ENCODE data around the gene TAF1C. TPM values are rescaled to one million over a fixed set of nuclear protein-coding genes. Genes with fewer than 3 reads are reported as not detected.

Gene TAF1C
- total and polyA plus RNA-seq, 2 of the 8 experiments (the other 6 are each of a cell fraction or from before 2014, with no cell fraction given) = 44.6 to 63.8 TPM

DNA sequence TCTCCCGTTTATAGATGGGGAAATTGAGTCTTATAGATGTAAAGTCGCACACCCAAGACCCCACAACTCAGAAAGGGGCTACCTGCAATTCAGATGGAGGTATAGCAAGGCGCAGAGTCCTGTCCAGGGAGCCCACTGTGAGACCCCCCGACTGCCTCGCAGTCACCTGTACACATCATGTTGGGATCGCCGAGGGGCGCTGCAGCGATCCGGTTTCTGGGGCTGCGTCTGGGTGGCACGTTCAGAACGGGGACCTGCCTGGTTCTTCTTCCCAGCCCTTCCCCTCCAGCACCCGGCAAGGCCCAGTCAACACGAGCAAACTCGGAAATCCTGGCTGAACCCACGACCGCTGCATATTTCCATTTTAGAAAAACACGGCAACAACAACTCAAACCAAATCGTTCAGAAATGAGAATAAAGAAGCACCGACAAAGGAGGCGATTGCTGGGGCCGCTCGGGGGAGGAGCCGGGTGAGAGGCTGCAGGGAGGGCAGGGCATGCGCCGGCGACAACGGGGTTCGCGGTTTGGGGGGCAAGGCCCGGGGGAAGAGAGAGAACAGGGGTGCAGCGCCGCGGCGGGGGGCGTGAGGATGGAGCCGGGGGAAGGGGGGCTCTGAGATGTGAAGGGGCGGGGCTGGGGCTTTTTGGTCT lies 42.5 kb downstream of the TAF1C start (continued):
- TF ChIP-seq, protein P1, sequence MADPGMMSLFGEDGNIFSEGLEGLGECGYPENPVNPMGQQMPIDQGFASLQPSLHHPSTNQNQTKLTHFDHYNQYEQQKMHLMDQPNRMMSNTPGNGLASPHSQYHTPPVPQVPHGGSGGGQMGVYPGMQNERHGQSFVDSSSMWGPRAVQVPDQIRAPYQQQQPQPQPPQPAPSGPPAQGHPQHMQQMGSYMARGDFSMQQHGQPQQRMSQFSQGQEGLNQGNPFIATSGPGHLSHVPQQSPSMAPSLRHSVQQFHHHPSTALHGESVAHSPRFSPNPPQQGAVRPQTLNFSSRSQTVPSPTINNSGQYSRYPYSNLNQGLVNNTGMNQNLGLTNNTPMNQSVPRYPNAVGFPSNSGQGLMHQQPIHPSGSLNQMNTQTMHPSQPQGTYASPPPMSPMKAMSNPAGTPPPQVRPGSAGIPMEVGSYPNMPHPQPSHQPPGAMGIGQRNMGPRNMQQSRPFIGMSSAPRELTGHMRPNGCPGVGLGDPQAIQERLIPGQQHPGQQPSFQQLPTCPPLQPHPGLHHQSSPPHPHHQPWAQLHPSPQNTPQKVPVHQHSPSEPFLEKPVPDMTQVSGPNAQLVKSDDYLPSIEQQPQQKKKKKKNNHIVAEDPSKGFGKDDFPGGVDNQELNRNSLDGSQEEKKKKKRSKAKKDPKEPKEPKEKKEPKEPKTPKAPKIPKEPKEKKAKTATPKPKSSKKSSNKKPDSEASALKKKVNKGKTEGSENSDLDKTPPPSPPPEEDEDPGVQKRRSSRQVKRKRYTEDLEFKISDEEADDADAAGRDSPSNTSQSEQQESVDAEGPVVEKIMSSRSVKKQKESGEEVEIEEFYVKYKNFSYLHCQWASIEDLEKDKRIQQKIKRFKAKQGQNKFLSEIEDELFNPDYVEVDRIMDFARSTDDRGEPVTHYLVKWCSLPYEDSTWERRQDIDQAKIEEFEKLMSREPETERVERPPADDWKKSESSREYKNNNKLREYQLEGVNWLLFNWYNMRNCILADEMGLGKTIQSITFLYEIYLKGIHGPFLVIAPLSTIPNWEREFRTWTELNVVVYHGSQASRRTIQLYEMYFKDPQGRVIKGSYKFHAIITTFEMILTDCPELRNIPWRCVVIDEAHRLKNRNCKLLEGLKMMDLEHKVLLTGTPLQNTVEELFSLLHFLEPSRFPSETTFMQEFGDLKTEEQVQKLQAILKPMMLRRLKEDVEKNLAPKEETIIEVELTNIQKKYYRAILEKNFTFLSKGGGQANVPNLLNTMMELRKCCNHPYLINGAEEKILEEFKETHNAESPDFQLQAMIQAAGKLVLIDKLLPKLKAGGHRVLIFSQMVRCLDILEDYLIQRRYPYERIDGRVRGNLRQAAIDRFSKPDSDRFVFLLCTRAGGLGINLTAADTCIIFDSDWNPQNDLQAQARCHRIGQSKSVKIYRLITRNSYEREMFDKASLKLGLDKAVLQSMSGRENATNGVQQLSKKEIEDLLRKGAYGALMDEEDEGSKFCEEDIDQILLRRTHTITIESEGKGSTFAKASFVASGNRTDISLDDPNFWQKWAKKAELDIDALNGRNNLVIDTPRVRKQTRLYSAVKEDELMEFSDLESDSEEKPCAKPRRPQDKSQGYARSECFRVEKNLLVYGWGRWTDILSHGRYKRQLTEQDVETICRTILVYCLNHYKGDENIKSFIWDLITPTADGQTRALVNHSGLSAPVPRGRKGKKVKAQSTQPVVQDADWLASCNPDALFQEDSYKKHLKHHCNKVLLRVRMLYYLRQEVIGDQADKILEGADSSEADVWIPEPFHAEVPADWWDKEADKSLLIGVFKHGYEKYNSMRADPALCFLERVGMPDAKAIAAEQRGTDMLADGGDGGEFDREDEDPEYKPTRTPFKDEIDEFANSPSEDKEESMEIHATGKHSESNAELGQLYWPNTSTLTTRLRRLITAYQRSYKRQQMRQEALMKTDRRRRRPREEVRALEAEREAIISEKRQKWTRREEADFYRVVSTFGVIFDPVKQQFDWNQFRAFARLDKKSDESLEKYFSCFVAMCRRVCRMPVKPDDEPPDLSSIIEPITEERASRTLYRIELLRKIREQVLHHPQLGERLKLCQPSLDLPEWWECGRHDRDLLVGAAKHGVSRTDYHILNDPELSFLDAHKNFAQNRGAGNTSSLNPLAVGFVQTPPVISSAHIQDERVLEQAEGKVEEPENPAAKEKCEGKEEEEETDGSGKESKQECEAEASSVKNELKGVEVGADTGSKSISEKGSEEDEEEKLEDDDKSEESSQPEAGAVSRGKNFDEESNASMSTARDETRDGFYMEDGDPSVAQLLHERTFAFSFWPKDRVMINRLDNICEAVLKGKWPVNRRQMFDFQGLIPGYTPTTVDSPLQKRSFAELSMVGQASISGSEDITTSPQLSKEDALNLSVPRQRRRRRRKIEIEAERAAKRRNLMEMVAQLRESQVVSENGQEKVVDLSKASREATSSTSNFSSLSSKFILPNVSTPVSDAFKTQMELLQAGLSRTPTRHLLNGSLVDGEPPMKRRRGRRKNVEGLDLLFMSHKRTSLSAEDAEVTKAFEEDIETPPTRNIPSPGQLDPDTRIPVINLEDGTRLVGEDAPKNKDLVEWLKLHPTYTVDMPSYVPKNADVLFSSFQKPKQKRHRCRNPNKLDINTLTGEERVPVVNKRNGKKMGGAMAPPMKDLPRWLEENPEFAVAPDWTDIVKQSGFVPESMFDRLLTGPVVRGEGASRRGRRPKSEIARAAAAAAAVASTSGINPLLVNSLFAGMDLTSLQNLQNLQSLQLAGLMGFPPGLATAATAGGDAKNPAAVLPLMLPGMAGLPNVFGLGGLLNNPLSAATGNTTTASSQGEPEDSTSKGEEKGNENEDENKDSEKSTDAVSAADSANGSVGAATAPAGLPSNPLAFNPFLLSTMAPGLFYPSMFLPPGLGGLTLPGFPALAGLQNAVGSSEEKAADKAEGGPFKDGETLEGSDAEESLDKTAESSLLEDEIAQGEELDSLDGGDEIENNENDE (IDR thresholded peaks at IDR 0.05; ENCODE audit: insufficient replicate concordance, low read length) = no peak
- TF ChIP-seq SUZ12 (IDR thresholded peaks at IDR 0.05; ENCODE audit: low read length) (no peak), SRF (IDR thresholded peaks at IDR 0.05; ENCODE audit: low read depth, low read length) (no peak), RFX5 (IDR thresholded peaks at IDR 0.05; ENCODE audit: borderline replicate concordance, low read depth, low read length) (no peak), CREB1 (IDR thresholded peaks at IDR 0.05) (no peak), POLR2A (IDR thresholded peaks at IDR 0.05; ENCODE audit: control extremely low read depth in 1 of 2, low read depth in 2 of 2, low read length in 2 of 2) (no peak), SAP30 (IDR thresholded peaks at IDR 0.05; ENCODE audit: insufficient read depth, insufficient replicate concordance, low read length) (no peak), NRF1 (IDR thresholded peaks at IDR 0.05; ENCODE audit: low read depth, low read length) (no peak), TBP (IDR thresholded peaks at IDR 0.05; ENCODE audit: low read depth, low read length) (no peak), EP300 (IDR thresholded peaks at IDR 0.05; ENCODE audit: borderline replicate concordance in 1 of 2, low read depth in 2 of 2, low read length in 2 of 2) (no peak), SIN3A (conservative IDR thresholded peaks at IDR 0.05 in 1 of 2, IDR thresholded peaks at IDR 0.05 in 1 of 2; ENCODE audit: low read depth in 1 of 2, low read length in 2 of 2) (no peak)
